Measurements from ENCODE around the gene DLG2.
"Not testable (repeated sequence)": the region's sequence is repeated elsewhere in the genome, so short reads cannot be mapped to it uniquely, and the experiment has no call there.

The DLG2 gene

DNA sequence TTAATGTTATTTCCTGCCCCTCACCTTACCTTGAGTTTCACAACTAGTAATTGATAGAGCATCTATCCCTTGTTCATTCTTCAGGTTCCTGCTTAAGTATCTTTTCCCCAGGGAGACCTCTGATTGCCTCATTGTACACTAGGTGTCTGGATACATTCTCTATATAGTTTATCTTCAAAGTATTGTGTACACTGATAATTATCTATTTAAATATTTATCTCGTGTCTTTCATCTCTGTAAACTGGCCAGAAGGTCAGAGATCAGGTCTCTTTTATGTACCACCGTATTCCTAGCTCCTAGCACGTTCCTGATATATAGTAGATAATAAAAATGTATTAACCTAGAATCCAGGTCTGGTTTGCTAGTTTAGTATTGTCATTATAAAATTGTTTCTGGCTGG, 7.6 kb upstream of the DLG2 start:
- DNase-seq: no peak

GRCh38 chr11:85628771-85629341, 1.7 kb upstream of the DLG2 start:
- peak; percentile 26 for DNase-seq

DNA sequence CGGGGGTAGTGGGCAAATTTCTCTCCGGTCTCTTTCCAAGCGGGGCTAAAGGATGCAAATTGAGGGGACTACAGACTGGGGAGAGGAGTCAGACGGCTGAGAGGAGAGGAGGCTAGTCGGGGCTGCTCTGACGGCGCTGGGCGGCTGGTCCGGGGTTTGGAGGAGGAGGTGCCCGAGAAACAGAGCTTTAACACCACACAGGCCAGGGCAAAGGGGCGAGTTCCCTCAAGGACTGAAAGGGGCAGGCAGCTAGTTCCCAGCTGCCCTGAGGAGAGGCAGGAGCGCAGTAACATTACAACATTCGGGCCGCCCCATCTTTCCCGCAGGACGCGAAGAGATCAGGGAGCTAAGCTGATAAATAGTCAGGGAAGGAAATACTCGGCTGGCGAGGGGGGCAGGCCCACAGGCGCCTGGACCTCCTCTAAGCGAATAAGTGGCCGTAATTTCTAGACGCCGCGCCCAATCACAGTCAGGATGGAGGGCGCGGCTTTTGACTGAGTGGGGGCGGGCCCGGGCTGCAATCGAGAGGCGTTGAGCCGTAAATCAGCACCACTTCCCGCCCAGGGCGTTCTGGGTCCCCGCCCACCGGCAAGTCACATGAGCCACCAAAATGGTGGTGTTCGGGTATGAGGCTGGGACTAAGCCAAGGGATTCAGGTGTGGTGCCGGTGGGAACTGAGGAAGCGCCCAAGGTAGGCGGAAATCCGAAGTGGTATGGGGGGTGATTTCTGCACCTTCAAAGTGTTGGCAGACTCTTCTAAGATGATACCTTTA, 1.0 kb upstream of the DLG2 start, which contains the start of gene TMEM126B:
TMEM126B (plus strand) TSS at position 596 of the 773 bp plus-strand sequence; CDS start at position 611, 15 bp downstream.
- DNase-seq: peak; percentile 98

DNA sequence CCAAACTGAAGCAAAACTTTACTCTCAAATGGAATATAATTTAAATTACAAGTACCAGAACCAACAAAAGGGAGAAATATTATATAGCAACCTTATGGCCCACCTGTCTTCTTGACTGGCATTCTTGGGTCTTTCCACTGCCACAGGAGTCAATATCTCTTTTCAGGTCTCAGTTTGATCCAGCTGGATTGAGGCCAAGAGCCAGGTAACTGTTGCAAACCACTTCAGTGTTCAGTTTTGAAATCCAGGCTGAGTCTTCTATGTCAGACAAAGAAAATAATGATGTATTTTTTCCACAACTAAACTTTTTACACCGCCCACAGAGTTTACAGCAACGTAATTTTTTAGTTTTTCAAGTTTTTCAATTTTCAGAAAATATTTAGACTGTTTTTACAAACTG, 648 bp downstream of the DLG2 start:
- no peak for DNase-seq

DNA sequence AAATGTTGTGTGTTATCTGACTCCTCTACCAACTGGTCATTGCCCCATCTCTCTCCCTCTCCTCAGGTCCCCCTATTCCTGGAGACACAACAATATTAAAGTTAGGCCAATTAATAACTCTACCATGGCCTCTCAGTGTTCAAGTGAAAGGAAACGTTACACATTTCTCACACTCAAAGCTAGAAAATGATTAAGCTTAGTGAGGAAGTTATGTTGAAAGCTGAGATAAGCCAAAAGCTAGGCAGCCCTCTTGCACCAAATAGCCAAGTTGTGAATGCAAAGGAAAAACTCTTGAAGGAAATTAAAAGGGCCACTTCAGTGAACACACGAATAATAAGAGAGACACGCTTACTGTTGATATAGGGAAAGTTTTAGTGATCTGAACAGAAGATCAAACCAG, 6.9 kb downstream of the DLG2 start:
- peak; percentile 9 for DNase-seq

- DNase-seq: no peak
Measured at GRCh38 chr11:85619499-85619898, 7.6 kb downstream of the DLG2 start.

- DNase-seq: not testable (repeated sequence)
Measured at GRCh38 chr11:85611643-85612042, 15.5 kb downstream of the DLG2 start.

DNA sequence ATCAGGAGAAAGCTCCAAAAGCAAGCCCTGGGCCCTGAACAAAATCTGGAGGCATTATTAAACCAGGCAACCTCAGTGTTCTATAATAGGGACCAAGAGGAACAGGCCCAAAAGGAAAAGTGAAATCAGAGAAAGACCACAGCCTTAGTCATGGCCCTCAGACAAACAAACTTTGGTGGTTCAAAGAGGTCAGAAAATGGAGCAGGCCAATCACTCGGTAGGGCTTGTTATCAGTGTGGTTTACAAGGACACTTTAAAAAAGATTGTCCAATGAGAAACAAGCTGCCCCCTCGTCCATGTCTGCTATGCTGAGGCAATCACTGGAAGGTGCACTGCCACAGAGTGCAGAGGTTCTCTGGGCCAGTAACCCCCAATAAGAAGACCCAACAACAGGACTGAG, 17.9 kb downstream of the DLG2 start:
- not testable (repeated sequence) for DNase-seq

DNA sequence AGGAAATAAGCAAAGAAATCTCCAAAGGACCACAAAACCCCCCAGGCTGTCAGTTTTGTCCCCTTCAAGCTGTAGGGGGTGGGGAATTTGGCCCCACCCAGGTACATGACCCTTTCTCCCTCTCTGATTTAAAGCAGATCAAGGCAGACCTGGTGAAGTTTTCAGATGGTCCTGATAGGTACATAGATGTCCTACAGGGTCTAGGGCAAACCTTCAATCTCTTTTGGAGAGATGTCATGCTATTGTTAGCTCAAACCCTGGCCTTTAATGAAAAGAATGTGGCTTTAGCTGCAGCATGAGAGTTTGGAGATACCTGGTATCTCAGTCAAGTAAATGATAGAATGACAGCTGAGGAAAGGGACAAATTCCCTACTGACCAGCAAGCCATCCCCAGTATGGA, 18.5 kb downstream of the DLG2 start:
- not testable (repeated sequence) for DNase-seq

DNA sequence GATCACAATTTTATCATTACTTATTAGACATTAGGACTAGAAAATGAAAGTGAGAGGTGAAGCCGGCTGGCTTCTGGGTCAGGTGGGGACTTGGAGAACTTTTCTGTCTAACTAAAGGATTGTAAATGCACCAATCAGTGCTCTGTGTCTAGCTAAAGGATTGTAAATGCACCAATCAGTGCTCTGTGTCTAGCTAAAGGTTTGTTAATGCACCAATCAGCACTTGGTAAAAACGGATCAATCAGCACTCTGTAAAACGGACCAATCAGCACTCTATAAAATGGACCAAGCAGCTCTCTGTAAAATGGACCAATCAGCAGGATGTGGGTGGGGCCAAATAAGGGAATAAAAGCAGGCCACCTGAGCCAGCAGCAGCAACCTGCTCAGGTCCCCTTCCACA, 20.9 kb downstream of the DLG2 start:
- not testable (repeated sequence) for DNase-seq

GRCh38 chr11:85603220-85603619, 23.9 kb downstream of the DLG2 start:
- no peak for DNase-seq

DNA sequence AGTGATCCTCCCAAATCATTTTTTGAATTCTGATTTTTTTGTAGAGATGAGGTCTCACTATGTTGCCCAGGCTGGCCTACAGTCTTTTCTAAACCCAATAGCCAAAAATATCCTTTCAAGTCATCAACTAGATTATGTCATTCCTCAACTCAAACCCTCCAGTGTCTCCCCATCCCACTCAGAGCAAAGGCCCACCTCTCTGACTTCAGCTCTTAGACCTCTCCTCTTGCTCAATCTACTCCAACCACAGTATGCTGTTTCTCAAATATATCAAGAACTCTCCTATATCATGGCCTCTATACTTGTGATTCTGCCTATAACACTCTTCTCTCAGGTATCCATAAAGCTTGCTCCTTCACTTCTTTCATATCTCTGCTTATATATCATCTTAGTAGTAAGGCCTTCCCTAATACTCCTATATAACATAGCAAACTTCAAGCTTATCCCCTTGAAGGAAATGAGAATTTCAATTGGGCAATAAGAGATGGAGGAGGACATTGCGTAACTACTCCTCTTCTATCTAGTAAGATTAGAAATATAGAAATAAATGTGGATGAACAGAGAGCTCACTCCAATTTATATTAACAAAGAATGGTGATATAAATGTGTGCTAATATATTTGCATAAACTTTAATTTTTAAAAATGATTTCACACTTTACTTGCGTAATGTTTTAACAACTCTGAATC, 24.5 kb downstream of the DLG2 start:
- no peak for DNase-seq

GRCh38 chr11:85599083-85599482, 28.1 kb downstream of the DLG2 start:
- DNase-seq: no peak

- DNase-seq: no peak
Measured at GRCh38 chr11:85596886-85597285, 30.3 kb downstream of the DLG2 start.

GRCh38 chr11:85595285-85595884, 31.8 kb downstream of the DLG2 start:
- peak; percentile 56 for DNase-seq

DNA sequence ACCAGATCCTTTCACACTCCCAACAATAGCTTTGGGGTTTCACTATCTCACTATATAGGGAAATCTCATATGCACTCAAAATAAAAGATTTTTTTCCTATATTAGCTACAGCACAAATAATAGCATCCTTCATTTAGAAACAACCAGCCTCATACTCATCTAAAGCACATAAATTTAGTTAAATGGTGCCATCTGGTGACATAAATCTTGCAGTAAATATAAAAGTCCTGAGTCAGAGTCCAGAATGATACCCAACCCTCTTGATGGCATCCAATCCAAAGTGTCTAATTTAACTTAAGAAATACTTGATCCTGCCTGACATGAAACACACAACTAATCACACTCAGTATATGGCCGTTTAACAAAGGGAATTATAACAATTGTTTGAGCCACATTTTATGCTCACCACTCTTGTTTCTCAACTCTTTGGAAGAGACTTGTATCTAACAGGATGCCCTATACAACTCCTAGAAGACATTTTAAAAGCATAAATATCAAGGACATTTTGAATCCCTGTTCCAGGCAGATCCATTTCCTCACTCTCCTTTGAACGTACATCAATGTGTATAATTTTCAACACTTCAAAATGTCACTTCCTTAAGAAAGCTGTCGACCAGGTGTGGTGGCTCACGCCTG, 36.2 kb downstream of the DLG2 start:
- DNase-seq: peak; percentile 6

DNA sequence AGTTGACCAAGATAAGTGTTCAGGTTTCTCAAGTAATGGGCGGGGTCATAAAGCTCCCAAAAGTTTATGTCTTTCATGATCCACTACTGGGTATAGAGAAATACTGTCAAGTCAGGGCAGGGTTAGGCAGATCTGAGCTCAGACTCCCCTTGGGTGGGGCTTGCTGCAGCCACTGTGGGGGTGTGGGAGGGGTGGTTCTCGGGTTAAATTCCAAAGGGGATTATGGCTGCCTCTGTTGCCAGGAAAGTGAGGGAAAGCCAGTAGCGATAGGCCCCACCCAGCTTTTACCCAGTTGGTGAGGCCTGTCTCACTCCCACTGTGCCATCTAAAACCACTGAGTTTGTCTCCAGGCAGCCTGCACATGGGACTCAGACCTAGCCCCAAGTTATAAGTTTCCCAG, 37.8 kb downstream of the DLG2 start:
- DNase-seq: no peak

DNA sequence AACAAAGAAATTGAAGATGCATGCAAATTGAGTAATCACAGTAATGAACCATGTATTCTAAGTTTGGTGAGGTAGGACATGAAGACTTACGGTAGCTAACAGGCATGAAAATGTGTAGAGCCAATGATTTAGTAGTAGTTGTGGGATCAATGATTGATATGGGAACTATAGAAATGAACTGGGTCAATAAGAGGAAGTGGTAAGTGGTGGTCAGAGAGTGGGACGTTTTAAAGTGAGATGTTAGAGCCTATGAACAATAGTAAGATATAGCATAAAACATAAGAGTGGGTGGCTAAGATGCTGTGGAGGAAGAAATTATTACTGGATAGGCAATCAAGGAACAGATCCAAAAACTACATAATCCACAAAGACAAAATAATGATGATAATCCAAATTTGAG, 45.0 kb downstream of the DLG2 start:
- DNase-seq: peak; percentile 4

GRCh38 chr11:85575388-85575787, 51.8 kb downstream of the DLG2 start:
- no peak for DNase-seq

DNA sequence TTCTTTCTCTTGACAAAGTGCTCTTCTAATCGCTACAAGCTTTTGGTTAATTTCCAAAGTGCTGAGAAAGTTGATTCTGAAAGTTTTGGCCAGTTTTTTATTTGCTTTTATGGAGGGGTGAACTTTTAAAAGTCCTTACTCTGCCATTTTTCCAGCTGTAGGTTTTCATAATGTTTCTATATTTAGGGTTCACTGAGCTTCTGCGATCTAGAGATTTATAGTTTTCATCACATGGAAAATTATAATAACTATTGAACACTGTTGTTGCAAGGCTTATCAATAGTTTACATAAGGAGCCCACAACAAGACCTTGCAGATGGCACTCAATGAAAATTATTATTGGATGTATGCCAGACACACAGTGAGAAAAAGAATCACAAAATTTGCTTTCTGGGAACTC, 55.1 kb downstream of the DLG2 start:
- no peak for DNase-seq

- DNase-seq: no peak
Measured at GRCh38 chr11:85569525-85569924, 57.6 kb downstream of the DLG2 start.

DNA sequence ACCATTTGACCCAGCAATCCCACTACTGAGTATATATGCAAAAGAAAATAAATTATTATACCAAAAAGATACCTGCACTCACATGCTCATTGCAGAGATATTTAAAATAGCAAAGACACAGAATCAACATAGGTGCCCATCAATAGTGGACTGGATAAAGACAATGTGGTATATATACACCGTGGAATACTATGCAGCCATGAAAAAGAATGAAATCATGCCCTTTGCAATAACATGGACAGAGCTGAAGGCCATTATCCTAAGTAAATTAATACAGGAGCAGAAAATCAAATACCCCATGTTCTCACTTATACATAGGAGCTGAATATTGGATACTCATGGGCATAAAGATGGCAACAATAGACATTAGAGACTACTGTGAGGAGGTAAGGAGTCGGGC, 68.7 kb downstream of the DLG2 start:
- DNase-seq: no peak

DNA sequence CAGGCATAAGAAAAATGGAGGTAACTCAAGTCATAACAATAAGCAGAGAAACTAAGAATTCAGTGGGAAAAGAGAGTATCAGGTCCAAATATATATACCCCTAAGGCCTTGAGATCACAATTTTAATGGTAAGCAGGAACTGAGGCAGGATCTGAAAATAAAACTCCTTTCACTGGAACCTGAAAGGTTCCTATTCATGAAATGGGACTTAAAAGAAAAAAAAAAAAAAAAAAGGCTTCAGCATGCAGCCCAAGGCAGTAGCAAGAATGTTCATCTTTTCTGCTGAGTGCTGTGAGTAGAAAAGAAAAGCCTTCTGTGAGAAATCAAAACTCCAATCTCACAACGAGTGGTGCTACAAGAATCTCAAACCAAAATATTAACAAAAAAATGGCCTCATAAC, 75.3 kb downstream of the DLG2 start:
- DNase-seq: no peak

Data from activated CD4-positive, alpha-beta T cell treated with anti-CD3 and anti-CD28 coated beads, Interleukin-2, Interleukin-6, amounts not matched to agents 100 ng/mL and 50 ng/mL, durations not matched to agents 16 hours and 8 hours (primary cell).